GM19328 (cell line): Measurements from ENCODE around the gene TAS2R20.

ENCODE experiments used
- ATAC-seq: cut with Tn5 transposase; IDR thresholded peaks from one replicate; pipeline ENCODE4 v1.9.1; 2021; ENCODE audit warnings: mild to moderate bottlenecking, moderate library complexity; ENCODE audit not compliant: unreplicated experiment

TAS2R20 gene

GRCh38 chr12:10960211-10960610 lies 37.9 kb downstream of the TAS2R20 start:
- ATAC-seq: no peak

- ATAC-seq: no peak
These were observed 38.3 kb downstream of the TAS2R20 start for GRCh38 chr12:10959804-10960203.

- no peak for ATAC-seq
These were observed 40.4 kb downstream of the TAS2R20 start for GRCh38 chr12:10957741-10958140.

DNA sequence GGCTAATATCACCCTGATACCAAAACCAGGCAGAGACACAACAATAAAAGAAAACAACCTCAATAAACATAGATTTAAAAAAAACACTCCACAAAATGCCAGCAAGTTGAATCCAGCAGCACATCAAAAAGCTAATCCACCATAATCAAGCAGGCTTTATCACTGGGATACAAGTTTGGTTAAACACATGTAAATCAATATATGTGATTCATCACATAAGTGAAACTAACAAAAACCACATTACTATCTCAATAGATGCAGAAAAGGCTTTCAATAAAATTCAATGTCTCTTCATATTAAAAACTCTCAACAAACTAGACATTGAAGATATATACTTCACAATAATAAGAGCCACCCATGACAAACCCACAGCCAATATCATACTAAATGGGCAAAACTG lies 42.0 kb downstream of the TAS2R20 start:
- no peak for ATAC-seq

GRCh38 chr12:10952645-10953044 lies 45.5 kb downstream of the TAS2R20 start:
- ATAC-seq: no peak
